T-helper 1 cell treated with Interleukin-12 subunit alpha and Interleukin-12 subunit beta and Interleukin-4 antibody, amounts not matched to agents 30 ng/mL and 1 ng/mL, for 36 hours (primary cell): ENCODE measurements around the gene ZNF648. TPM values are rescaled to one million over a fixed set of nuclear protein-coding genes. Genes with fewer than 3 reads are reported as not detected.
"Not testable (repeated sequence)": the region's sequence is repeated elsewhere in the genome, so short reads cannot be mapped to it uniquely, and the experiment has no call there.

Experiments
- intact Hi-C: fragments of 100-400 bp; cut with micrococcal nuclease; formaldehyde crosslinking; loops from one replicate; pipeline ENCODE4 v1.15.1; 2024
- total RNA-seq: library from RNA; stranded (reverse); gene quantifications from 2 replicates; pipeline ENCODE4 v1.2.3, GENCODE V29; 2022

ZNF648 gene
- not detected in 2 replicates for total RNA-seq

- intact Hi-C loops: no loop called here
Observed at GRCh38 chr1:182061594-182061993, at the start of gene ZNF648. TSS of gene ZNF648 (minus strand) at chr1:182061712. CDS start at chr1:182058010, 3,702 bp downstream.

- intact Hi-C loops: no loop called here
Observed at GRCh38 chr1:182110635-182111034, 49.1 kb upstream of the ZNF648 start.

GRCh38 chr1:182109771-182110170 is 48.3 kb upstream of the ZNF648 start:
- intact Hi-C loops: no loop called here

- intact Hi-C loops: no loop called here
Observed at GRCh38 chr1:182107209-182107608, 45.7 kb upstream of the ZNF648 start.

GRCh38 chr1:182102043-182102416 is 40.5 kb upstream of the ZNF648 start:
- intact Hi-C loops: no loop called here

GRCh38 chr1:182101415-182102042 is 40.0 kb upstream of the ZNF648 start:
- intact Hi-C loops: no loop called here

GRCh38 chr1:182098301-182098700 is 36.8 kb upstream of the ZNF648 start:
- intact Hi-C loops: no loop called here

GRCh38 chr1:182095946-182096345 is 34.4 kb upstream of the ZNF648 start:
- intact Hi-C loops: no loop called here

- intact Hi-C loops: not testable (repeated sequence)
Observed at GRCh38 chr1:182094514-182095005, 33.0 kb upstream of the ZNF648 start.

- intact Hi-C loops: no loop called here
Observed at GRCh38 chr1:182093781-182094180, 32.3 kb upstream of the ZNF648 start.

GRCh38 chr1:182092336-182092735 is 30.8 kb upstream of the ZNF648 start:
- intact Hi-C loops: no loop called here

GRCh38 chr1:182091083-182091482 is 29.6 kb upstream of the ZNF648 start:
- intact Hi-C loops: no loop called here

- intact Hi-C loops: no loop called here
Observed at GRCh38 chr1:182087719-182088350, 26.3 kb upstream of the ZNF648 start.

GRCh38 chr1:182087304-182087703 is 25.8 kb upstream of the ZNF648 start:
- intact Hi-C loops: no loop called here

- intact Hi-C loops: no loop called here
Observed at GRCh38 chr1:182086620-182087019, 25.1 kb upstream of the ZNF648 start.

GRCh38 chr1:182086136-182086535 is 24.6 kb upstream of the ZNF648 start:
- intact Hi-C loops: no loop called here

- intact Hi-C loops: loop anchor here (1.0 to 2.0 kb wide), 13 partner anchors 56 to 755 kb away; partner anchors contain the start of gene GLUL
Observed at GRCh38 chr1:182085726-182086125, 24.2 kb upstream of the ZNF648 start.

- intact Hi-C loops: loop anchor here (1.0 to 2.0 kb wide), 14 partner anchors 55 to 756 kb away; partner anchors contain the start of gene GLUL
Observed at GRCh38 chr1:182084487-182085316, 23.2 kb upstream of the ZNF648 start.

- intact Hi-C loops: loop anchor here (1.0 to 2.0 kb wide), 4 partner anchors 165 to 757 kb away; no protein-coding TSS in a partner anchor
Observed at GRCh38 chr1:182083851-182084486, 22.5 kb upstream of the ZNF648 start.

GRCh38 chr1:182080955-182081582 is 19.6 kb upstream of the ZNF648 start:
- intact Hi-C loops: loop anchor here (1.0 kb wide), 1 partner anchor 891 kb away; no protein-coding TSS in a partner anchor

GRCh38 chr1:182080040-182080439 is 18.5 kb upstream of the ZNF648 start:
- intact Hi-C loops: no loop called here
